Measurements from ENCODE around the gene C11orf24.

The C11orf24 gene

DNA sequence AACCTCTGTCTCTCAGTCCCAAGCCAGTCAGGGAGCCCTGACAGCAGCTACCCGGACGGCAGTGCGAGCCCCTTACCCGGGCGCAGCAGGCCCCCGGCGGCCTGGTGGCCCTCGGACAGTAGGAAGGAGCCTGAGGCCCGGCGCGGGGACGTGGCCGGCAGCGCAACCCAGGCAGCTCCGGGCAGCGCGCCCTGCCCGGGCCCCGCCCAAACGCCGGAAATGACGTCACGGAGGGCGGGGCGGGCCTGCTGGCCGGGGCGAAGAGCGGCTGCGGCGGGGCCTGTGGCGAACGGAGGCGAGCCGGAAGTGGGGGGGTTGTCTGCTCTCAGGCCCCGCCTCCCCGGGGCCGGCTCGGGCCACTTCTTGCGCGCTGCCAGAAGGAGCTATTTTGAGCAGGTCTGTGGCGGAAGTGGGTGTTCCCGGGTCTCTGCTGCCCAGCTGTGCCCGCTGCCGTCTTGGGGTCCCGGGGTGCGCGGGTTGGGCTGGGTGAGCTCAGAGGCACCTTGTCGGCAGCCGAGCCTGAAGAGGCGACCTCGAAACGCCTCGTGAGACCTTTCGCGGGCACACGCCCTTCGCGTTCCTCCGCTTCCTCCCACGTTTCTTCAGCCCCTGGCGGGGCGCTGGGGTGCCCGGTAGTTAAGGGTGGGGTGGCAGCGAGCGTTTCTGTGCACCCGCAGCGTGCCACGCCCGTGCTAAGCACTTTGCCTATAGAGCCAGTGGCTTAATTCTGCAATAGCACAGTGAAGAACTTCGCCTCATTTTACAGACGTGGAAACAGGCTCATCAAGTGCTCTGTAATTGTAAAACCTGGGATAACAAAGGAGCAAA, at the start of gene C11orf24:
Gene C11orf24, minus strand, starts transcription at position 193 of the 828 bp plus-strand sequence. CDS start 8,206 bp downstream, outside the sequence.
- Mint-ChIP-seq H3K36me3 (peaks cover 22% of the 10 kb centered on the region), H3K27ac (peak within 1 kb of the TSS; percentile 91), H3K9me3 (no peaks in the 10 kb centered on the region), H3K4me3 (peak within 1 kb of the TSS; percentile 93), H3K4me1 (peaks cover 29% of the 10 kb centered on the region)
- DNase-seq (ENCODE audit: low spot score in 2 of 2) (peak; percentile 96 to 97), ATAC-seq (peak; percentile 89)

DNA sequence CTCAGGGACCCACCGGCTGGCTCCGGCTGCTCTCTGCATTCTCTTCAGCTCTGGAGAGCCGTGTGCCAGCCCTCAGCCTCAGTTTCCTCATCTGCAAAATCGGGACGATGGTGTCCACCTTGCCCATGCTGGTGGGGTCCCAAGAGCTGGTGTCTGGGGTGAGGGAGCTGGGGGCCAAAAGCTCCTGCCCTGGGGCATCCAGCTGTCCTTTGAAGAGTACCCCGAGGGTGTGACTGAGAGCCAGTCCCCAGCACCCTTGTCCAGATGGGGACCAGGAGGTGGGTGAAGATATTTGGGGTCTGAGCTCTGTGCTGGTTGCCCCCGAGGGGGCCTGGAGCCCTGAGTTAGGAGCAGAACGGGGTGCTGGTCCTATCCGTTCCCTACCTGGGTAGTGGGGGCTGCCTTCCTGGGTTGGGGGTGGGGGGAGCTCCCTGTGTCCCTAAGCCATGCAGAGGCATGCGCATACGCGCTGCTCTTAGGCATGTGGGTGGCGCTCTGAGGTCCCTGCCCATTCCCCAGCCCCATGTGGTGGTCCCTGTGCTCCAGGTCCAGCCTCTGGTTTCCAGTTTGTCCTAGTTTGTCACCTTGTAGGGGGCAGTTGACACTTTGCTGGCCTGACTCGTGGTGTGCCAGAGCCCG, 45.5 kb upstream of the C11orf24 start:
- ATAC-seq (no peak), DNase-seq (ENCODE audit: low spot score in 2 of 2) (no peak)
- Mint-ChIP-seq H3K4me1 (peaks cover 8% of the 10 kb centered on the region), H3K27ac (no peak overlapping the region), H3K4me3 (no peak overlapping the region), H3K36me3 (no peaks in the 10 kb centered on the region), H3K9me3 (no peaks in the 10 kb centered on the region)

GRCh38 chr11:68315171-68315920, 43.6 kb upstream of the C11orf24 start:
- no peak overlapping the region for H3K27ac Mint-ChIP-seq
- no peak for ATAC-seq

GRCh38 chr11:68314203-68315170, 42.7 kb upstream of the C11orf24 start:
- no peak for ATAC-seq
- Mint-ChIP-seq H3K9me3 (no peaks in the 10 kb centered on the region), H3K36me3 (no peaks in the 10 kb centered on the region), H3K4me3 (peak overlapping the region; percentile 67), H3K27ac (no peak overlapping the region), H3K4me1 (peaks cover 17% of the 10 kb centered on the region)
- DNase-seq (ENCODE audit: low spot score in 2 of 2): no peak

More at GRCh38 chr11:68315171-68315920, 43.6 kb upstream of the C11orf24 start:
- H3K4me3 Mint-ChIP-seq: no peak overlapping the region
- DNase-seq (ENCODE audit: low spot score in 2 of 2): no peak
- H3K9me3 Mint-ChIP-seq: no peaks in the 10 kb centered on the region
- H3K4me1 Mint-ChIP-seq: peaks cover 17% of the 10 kb centered on the region
- no peaks in the 10 kb centered on the region for H3K36me3 Mint-ChIP-seq

DNA sequence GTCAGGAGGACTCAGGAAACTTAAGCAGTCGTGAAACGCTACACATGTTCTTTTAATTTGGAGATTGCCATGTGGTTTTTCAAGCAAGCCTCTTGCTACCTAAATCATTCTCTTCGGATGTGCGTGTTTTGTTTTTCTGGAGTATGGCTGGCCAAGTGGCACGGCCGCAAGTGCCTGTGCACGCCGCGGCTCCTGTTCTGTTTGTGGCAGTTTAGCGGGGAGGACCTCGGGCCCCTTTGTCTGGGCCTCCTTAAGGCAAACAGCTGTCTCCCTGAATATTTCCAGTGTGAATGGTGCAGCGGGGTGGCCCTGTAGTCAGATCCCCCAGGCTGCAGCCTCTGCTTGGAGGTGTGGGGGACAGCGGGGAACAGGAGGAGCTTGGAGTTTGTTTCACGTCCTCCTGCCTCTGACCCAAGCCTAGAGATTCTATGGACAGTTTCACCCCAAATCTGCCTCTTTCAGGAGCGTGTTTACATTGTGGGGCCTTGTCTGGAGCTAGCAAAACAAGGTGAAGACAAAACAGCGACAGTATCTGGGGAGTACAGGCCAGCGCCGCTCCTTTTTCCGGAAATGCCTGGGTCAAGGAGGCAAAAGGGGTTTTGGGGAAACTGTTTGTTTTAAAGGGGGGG, 41.9 kb upstream of the C11orf24 start:
- Mint-ChIP-seq H3K4me1 (peaks cover 17% of the 10 kb centered on the region), H3K27ac (no peak overlapping the region), H3K9me3 (no peaks in the 10 kb centered on the region), H3K36me3 (no peaks in the 10 kb centered on the region), H3K4me3 (peak overlapping the region; percentile 67)
- DNase-seq (ENCODE audit: low spot score in 2 of 2) (no peak), ATAC-seq (no peak)

DNA sequence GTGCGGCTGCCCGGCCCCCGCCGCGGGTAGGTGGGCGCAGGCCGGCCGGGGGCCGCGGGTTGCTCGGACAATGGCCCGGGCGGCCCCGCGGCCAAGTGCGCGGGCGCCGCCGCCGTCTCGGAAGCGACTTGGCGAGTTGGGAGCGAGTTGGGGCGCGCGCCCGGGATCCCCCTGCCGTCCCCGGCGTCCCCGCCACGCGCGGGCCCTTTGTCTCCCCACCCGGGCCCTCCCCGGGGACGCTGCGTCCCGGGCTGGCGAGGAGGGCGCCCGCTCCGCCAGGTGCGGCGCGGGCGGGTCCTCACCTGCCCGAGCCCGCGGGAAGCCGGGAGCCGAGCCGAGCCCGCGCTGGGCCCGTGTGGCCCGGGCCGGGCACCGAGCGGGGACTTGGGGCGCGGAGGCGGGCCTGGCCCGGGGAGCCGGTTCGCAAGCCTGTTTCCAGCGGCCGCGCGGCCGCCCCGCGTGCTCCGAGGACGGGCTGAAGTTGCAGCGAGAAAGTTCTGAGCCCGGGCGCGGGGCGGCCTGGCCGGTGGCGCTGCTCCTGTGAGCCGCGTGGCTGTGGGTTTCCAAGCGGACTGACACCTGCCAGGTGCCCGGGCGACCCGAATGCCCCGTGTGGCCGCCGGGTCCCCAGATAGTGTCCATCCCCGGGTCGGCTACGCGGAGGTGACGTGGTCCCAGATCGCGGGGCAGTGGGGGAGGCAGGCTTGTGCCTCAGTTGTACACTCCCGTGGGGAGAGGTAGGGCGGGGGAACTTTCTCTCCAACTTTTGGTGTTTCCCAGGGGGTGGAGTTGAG, 41.2 kb upstream of the C11orf24 start:
- Mint-ChIP-seq H3K4me1 (peaks cover 17% of the 10 kb centered on the region), H3K4me3 (peak overlapping the region; percentile 67), H3K36me3 (no peaks in the 10 kb centered on the region), H3K27ac (no peak overlapping the region), H3K9me3 (no peaks in the 10 kb centered on the region)
- DNase-seq (ENCODE audit: low spot score in 2 of 2) (no peak), ATAC-seq (peak; percentile 39)

DNA sequence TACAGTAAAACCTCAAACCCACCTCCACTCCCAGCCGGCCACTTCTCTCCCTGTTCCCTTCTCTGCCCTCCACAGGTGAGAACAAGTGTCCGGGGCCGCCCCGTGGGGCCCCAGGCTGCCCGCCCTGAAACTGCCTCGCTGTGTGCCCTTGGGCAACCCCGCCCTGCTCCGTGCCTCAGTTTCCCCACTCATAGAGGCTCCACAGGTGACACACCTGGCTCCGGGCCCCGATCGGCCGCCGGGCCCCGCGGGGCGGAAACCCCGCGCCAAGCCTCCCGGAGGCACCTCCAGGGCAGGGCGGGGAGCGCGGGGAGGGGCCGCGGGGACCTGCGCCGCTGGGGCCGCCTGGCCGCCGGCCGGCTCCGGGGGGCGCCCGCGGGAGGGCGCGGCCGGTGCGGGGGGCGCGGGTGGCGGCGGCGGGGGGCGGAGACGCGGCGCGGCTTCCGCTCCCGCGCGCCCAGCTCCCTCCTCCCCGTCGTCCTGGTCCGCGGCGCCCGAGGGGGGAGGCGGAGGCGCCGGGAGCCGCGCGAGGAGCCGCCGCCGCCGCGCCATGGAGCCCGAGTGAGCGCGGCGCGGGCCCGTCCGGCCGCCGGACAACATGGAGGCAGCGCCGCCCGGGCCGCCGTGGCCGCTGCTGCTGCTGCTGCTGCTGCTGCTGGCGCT, 40.5 kb upstream of the C11orf24 start, which contains the start of gene LRP5:
Gene LRP5, plus strand, starts transcription at position 475 of the 663 bp plus-strand sequence. Its CDS starts 124 bp downstream, at position 599.
- no peak within 1 kb of the TSS for H3K27ac Mint-ChIP-seq
- peak; percentile 61 for ATAC-seq
- no peaks in the 10 kb centered on the region for H3K9me3 Mint-ChIP-seq
- no peak for DNase-seq (ENCODE audit: low spot score in 2 of 2)
- peak within 1 kb of the TSS; percentile 67 for H3K4me3 Mint-ChIP-seq
- H3K36me3 Mint-ChIP-seq: no peaks in the 10 kb centered on the region
- H3K4me1 Mint-ChIP-seq: peaks cover 17% of the 10 kb centered on the region

GRCh38 chr11:68311160-68312116, 39.7 kb upstream of the C11orf24 start:
- peaks cover 17% of the 10 kb centered on the region for H3K4me1 Mint-ChIP-seq
- ATAC-seq (no peak), DNase-seq (ENCODE audit: low spot score in 2 of 2) (no peak)
- H3K36me3 Mint-ChIP-seq: no peaks in the 10 kb centered on the region
- no peaks in the 10 kb centered on the region for H3K9me3 Mint-ChIP-seq
- H3K27ac Mint-ChIP-seq: no peak overlapping the region
- H3K4me3 Mint-ChIP-seq: peak overlapping the region; percentile 43

DNA sequence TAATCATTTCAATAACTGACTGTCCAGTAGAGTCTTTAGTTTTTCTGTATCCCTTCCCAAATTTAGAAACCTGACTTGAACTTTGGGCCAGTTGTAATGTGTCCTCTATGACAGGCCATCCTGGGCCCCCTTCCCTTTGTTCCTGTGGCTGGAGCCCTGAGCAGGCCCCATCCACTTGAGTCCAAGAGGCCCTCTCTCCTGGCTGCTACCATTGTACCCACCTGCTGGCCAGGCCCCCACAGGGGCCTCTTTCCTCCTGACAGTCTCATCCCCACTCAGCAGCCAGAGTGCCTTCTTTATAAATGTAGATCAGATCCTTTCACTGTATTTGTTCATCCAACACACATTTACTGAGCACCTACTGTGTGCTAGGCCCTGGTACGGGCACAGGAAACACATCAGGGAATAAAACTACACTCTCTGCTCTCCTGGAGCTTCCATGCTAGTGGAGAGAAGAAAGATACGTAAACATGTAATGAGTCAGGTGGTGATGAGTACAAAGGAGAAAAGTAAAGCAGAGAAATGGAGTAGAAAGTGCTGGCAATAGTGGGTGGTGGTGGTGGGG, 37.9 kb upstream of the C11orf24 start:
- H3K9me3 Mint-ChIP-seq: no peaks in the 10 kb centered on the region
- H3K4me1 Mint-ChIP-seq: peaks cover 17% of the 10 kb centered on the region
- H3K4me3 Mint-ChIP-seq: no peak overlapping the region
- ATAC-seq (no peak), DNase-seq (ENCODE audit: low spot score in 2 of 2) (no peak)
- H3K27ac Mint-ChIP-seq: no peak overlapping the region
- no peaks in the 10 kb centered on the region for H3K36me3 Mint-ChIP-seq

DNA sequence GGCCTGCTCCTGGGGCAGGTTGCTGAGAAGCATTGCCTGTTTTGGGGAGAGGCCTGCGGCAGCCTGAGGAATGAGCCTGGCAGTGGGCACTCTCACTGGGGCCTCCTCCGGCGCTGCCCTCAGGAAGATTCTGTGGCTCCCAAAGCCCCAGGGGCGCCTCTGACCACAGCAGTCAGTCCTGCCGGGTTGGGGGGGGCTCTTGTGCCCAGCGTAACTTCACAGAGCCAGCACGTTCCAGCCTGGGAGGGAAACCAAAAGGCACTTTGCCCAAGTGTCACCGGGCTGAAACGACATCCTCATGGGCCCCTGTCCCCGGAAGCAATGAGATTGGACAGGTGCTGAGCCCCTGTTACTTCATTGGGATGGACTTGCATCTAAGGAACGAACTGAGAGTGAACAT, 36.3 kb upstream of the C11orf24 start:
- H3K4me1 Mint-ChIP-seq: peaks cover 9% of the 10 kb centered on the region
- no peak overlapping the region for H3K27ac Mint-ChIP-seq
- no peaks in the 10 kb centered on the region for H3K36me3 Mint-ChIP-seq
- DNase-seq (ENCODE audit: low spot score in 2 of 2): no peak
- no peak overlapping the region for H3K4me3 Mint-ChIP-seq
- H3K9me3 Mint-ChIP-seq: no peaks in the 10 kb centered on the region
- ATAC-seq: no peak

DNA sequence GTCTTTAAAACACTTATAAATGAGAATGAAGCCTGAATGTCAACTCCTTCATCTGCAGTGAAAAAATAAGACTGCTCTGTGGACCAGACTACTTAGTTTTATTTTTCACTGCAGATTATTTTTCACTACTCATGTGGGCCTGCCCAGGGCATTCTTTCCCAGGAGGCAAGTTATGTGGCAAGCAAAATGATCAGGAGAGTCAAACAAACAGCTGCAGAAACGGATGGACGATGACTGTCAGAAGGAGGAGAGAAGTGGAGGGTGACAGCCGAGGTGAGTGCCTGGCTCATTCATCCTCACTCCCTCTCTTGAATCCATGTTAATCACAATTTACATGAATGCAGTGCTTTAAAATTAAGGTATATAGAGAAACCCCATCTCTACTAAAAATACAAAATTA, 34.9 kb upstream of the C11orf24 start:
- Mint-ChIP-seq H3K4me3 (no peak overlapping the region), H3K27ac (no peak overlapping the region), H3K9me3 (no peaks in the 10 kb centered on the region), H3K36me3 (no peaks in the 10 kb centered on the region), H3K4me1 (peaks cover 8% of the 10 kb centered on the region)
- ATAC-seq (no peak), DNase-seq (ENCODE audit: low spot score in 2 of 2) (no peak)
